Endodermal cell (in vitro differentiated cells): ENCODE results near the gene APLP1. TPM values are rescaled to one million over a fixed set of nuclear protein-coding genes. Genes with fewer than 3 reads are reported as not detected.
A peak's percentile ranks its signal among the peaks of the same experiment; 100 is the strongest.

ENCODE experiments used
- DNase-seq: peaks from one replicate; pipeline ENCODE4 v3.0.0-alpha.2; 2017
- H3K27ac ChIP-seq: 2 replicates; pipeline ENCODE4 v1.5.1; 2013; ENCODE audit warnings: mild to moderate bottlenecking, low read depth, low read length, moderate library complexity
- H3K27me3 ChIP-seq: 2 replicates; pipeline ENCODE4 v1.6.1; 2013; ENCODE audit warnings: mild to moderate bottlenecking, low read length, moderate library complexity; ENCODE audit not compliant: insufficient read depth, control insufficient read depth, poor library complexity, severe bottlenecking
- H3K36me3 ChIP-seq: 2 replicates; pipeline ENCODE4 v1.7.0; 2013; ENCODE audit warnings: mild to moderate bottlenecking, low read length, moderate library complexity; ENCODE audit not compliant: control insufficient read depth, insufficient read depth
- H3K4me1 ChIP-seq: one replicate; pipeline ENCODE4 v1.7.0; 2013; ENCODE audit warnings: low read length; ENCODE audit not compliant: control insufficient read depth, insufficient read depth
- H3K4me3 ChIP-seq: 2 replicates; pipeline ENCODE4 v1.5.1; 2013; ENCODE audit warnings: mild to moderate bottlenecking, low read length, moderate library complexity
- H3K9ac ChIP-seq: 2 replicates; pipeline ENCODE4 v1.6.1; 2013; ENCODE audit warnings: mild to moderate bottlenecking, low read length, moderate library complexity; ENCODE audit not compliant: poor library complexity, severe bottlenecking; ENCODE audit errors: extremely low read depth
- H3K9me3 ChIP-seq: 2 replicates; pipeline ENCODE4 v1.6.1; 2013; ENCODE audit warnings: mild to moderate bottlenecking, low read length, moderate library complexity; ENCODE audit not compliant: control insufficient read depth
- H3K27ac Mint-ChIP-seq: 2 replicates; pipeline ENCODE4 v1.8.0; 2020; ENCODE audit warnings: mixed read lengths
- H3K27me3 Mint-ChIP-seq: 2 replicates; pipeline ENCODE4 v1.8.0; 2021; ENCODE audit warnings: mild to moderate bottlenecking, mixed read lengths; ENCODE audit not compliant: insufficient read depth
- H3K36me3 Mint-ChIP-seq: 2 replicates; pipeline ENCODE4 v1.8.0; 2020; ENCODE audit warnings: low read depth, mixed read lengths
- H3K4me1 Mint-ChIP-seq: 2 replicates; pipeline ENCODE4 v1.8.0; 2020; ENCODE audit warnings: mixed read lengths
- H3K4me3 Mint-ChIP-seq: 2 replicates; pipeline ENCODE4 v1.8.0; 2020; ENCODE audit warnings: mild to moderate bottlenecking, moderate library complexity, mixed read lengths
- H3K9me3 Mint-ChIP-seq: 2 replicates; pipeline ENCODE4 v1.8.0; 2020; ENCODE audit warnings: mild to moderate bottlenecking, mixed read lengths
- WGBS, 2 experiments: methylation state at CpG; one replicate each; pipeline versions ENCODE4 v1.1.5 to v1.1.7; 2013; ENCODE audit warnings: missing lambda C conversion rate in 2 of 2, mixed read lengths in 1 of 2; ENCODE audit not compliant: insufficient coverage in 1 of 2, insufficient read length in 1 of 2; 5-methylcytosine and 5-hydroxymethylcytosine counted together
- total RNA-seq, 2 donors: library from RNA; stranded (reverse); fragmentation: NEBNext Ultra II Directional in 1 of 2; extraction: Animal tissue kit (Norgen Biotek cat#: 25700) in 1 of 2; gene quantifications; 2 replicates in 1 of 2; 3 replicates in 1 of 2; pipeline ENCODE4 v1.2.1, GENCODE V29; 2021
- TF ChIP-seq, protein P1 (sequence below): fragments of 200-600 bp; sonication (generic); conservative IDR thresholded peaks from 2 replicates; pipeline ENCODE4 v1.5.0; 2021; ENCODE audit warnings: antibody characterized with exemption, mild to moderate bottlenecking

The APLP1 gene
- total RNA-seq, 2 donors from 2014 or later, result 4.1 to 10.6 TPM

GRCh38 chr19:35911173-35911572, 42.8 kb downstream of the APLP1 start:
- H3K27me3 ChIP-seq, result no peaks in the 10 kb centered on the region
- no peaks in the 10 kb centered on the region for H3K9me3 Mint-ChIP-seq
- TF ChIP-seq, protein P1, sequence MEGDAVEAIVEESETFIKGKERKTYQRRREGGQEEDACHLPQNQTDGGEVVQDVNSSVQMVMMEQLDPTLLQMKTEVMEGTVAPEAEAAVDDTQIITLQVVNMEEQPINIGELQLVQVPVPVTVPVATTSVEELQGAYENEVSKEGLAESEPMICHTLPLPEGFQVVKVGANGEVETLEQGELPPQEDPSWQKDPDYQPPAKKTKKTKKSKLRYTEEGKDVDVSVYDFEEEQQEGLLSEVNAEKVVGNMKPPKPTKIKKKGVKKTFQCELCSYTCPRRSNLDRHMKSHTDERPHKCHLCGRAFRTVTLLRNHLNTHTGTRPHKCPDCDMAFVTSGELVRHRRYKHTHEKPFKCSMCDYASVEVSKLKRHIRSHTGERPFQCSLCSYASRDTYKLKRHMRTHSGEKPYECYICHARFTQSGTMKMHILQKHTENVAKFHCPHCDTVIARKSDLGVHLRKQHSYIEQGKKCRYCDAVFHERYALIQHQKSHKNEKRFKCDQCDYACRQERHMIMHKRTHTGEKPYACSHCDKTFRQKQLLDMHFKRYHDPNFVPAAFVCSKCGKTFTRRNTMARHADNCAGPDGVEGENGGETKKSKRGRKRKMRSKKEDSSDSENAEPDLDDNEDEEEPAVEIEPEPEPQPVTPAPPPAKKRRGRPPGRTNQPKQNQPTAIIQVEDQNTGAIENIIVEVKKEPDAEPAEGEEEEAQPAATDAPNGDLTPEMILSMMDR, result peak; percentile 58
- peaks cover 8% of the 10 kb centered on the region for H3K4me1 Mint-ChIP-seq
- H3K36me3 Mint-ChIP-seq, result no peaks in the 10 kb centered on the region
- 77 to 80% methylated on average over 1 to 3 of the region's 3 CpGs for WGBS, 2 experiments
- H3K27me3 Mint-ChIP-seq, result peaks cover 2% of the 10 kb centered on the region
- H3K36me3 ChIP-seq, result no peaks in the 10 kb centered on the region
- no peak overlapping the region for H3K27ac ChIP-seq
- DNase-seq, result peak; percentile 67
- peaks cover 6% of the 10 kb centered on the region for H3K4me1 ChIP-seq
- no peaks in the 10 kb centered on the region for H3K9me3 ChIP-seq
- H3K4me3 Mint-ChIP-seq, result no peak overlapping the region
- H3K4me3 ChIP-seq, result no peak overlapping the region
- no peak overlapping the region for H3K27ac Mint-ChIP-seq
- H3K9ac ChIP-seq, result no peak overlapping the region

DNA sequence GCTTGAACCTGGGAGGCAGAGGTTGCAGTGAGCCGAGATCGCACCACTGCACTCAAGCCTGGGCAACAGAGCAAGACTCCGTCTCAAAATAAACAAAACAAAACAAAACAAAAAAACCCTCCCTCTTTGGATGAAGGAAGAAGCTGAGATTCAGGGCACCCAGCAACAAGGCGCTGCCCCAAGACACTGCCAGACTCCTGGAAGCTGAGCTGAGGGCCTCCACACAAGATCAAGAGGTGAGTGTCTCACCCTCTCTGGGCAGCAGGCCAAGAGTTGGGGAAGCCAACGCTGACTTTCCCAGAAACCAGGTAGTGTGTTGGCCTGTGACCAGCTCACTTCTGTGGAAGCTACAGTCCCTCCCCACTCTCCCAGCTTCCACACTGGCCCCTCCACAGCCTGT, 43.4 kb downstream of the APLP1 start:
- no peak for DNase-seq
- no peaks in the 10 kb centered on the region for H3K36me3 Mint-ChIP-seq
- no peak overlapping the region for H3K9ac ChIP-seq
- no peak overlapping the region for H3K27ac Mint-ChIP-seq
- no peak overlapping the region for H3K4me3 Mint-ChIP-seq
- 90 to 93% methylated on average over 2 to 5 of the region's 5 CpGs for WGBS, 2 experiments
- H3K36me3 ChIP-seq, result no peaks in the 10 kb centered on the region
- no peak overlapping the region for H3K4me3 ChIP-seq
- peaks cover 8% of the 10 kb centered on the region for H3K4me1 Mint-ChIP-seq
- H3K9me3 Mint-ChIP-seq, result no peaks in the 10 kb centered on the region
- peaks cover 2% of the 10 kb centered on the region for H3K27me3 Mint-ChIP-seq
- H3K27me3 ChIP-seq, result no peaks in the 10 kb centered on the region
- no peaks in the 10 kb centered on the region for H3K9me3 ChIP-seq
- no peak overlapping the region for H3K27ac ChIP-seq
- peaks cover 6% of the 10 kb centered on the region for H3K4me1 ChIP-seq
- TF ChIP-seq, protein P1, result no peak

- Histone ChIP-seq H3K4me3 (no peak overlapping the region), H3K9ac (no peak overlapping the region), H3K36me3 (no peaks in the 10 kb centered on the region), H3K27ac (no peak overlapping the region), H3K9me3 (no peaks in the 10 kb centered on the region), H3K27me3 (no peaks in the 10 kb centered on the region), H3K4me1 (no peaks in the 10 kb centered on the region)
- H3K27ac Mint-ChIP-seq, result no peak overlapping the region
- WGBS, 2 experiments, result 85% methylated on average over 5 to 7 of the region's 7 CpGs
- TF ChIP-seq, protein P1, result no peak
- no peak overlapping the region for H3K4me3 Mint-ChIP-seq
- DNase-seq, result no peak
- H3K9me3 Mint-ChIP-seq, result no peaks in the 10 kb centered on the region
- peaks cover 2% of the 10 kb centered on the region for H3K27me3 Mint-ChIP-seq
- H3K4me1 Mint-ChIP-seq, result no peaks in the 10 kb centered on the region
- H3K36me3 Mint-ChIP-seq, result no peaks in the 10 kb centered on the region
These were observed 45.2 kb downstream of the APLP1 start for GRCh38 chr19:35913589-35913988.
